Lung (tissue), 12 donors: ENCODE measurements around the gene TNFRSF21. TPM values are rescaled to one million over a fixed set of nuclear protein-coding genes. Genes with fewer than 3 reads are reported as not detected.

Source experiments
- ATAC-seq: fragments of 200-7000 bp; cut with Tn5 transposase; one replicate; pipeline ENCODE4 v1.9.1; 2020; ENCODE audit warnings: moderate number of reproducible peaks; ENCODE audit not compliant: insufficient read depth, low FRiP score
- DNase-seq, 3 donors: peaks; one replicate each; pipeline ENCODE4 v3.0.0-alpha.2; 2013 to 2017
- H3K27ac ChIP-seq, 2 donors: one replicate each; pipeline ENCODE4 v1.5.1; 2013; ENCODE audit warnings: mild to moderate bottlenecking in 2 of 2, moderate library complexity in 2 of 2, control low read depth in 1 of 2, inconsistent platforms in 1 of 2, low read depth in 1 of 2, low read length in 1 of 2
- H3K27me3 ChIP-seq, 3 donors: one replicate each; pipeline ENCODE4 v1.5.1; 2013; ENCODE audit warnings: low read length in 2 of 3; ENCODE audit not compliant: control insufficient read depth in 3 of 3, insufficient read depth in 3 of 3
- H3K36me3 ChIP-seq, 4 donors: one replicate each; pipeline ENCODE4 v1.5.1; 2013; ENCODE audit warnings: low read length in 4 of 4, mild to moderate bottlenecking in 1 of 4, moderate library complexity in 1 of 4; ENCODE audit not compliant: control insufficient read depth in 4 of 4, insufficient read depth in 4 of 4
- H3K4me1 ChIP-seq, 5 donors: one replicate each; pipeline ENCODE4 v1.5.1; 2013; ENCODE audit warnings: low read length in 5 of 5, mild to moderate bottlenecking in 2 of 5, moderate library complexity in 1 of 5; ENCODE audit not compliant: control insufficient read depth in 5 of 5, insufficient read depth in 5 of 5
- H3K4me3 ChIP-seq: one replicate; pipeline ENCODE4 v1.5.1; 2013; ENCODE audit warnings: mild to moderate bottlenecking, control low read depth, moderate library complexity
- H3K9ac ChIP-seq, 2 donors: one replicate each; pipeline ENCODE4 v1.5.1; 2013; ENCODE audit warnings: low read length in 2 of 2, control low read depth in 1 of 2; ENCODE audit not compliant: insufficient read depth in 1 of 2
- H3K9me3 ChIP-seq, 4 donors: one replicate each; pipeline ENCODE4 v1.5.1; 2013; ENCODE audit warnings: low read length in 3 of 4, mild to moderate bottlenecking in 1 of 4, moderate library complexity in 1 of 4; ENCODE audit not compliant: control insufficient read depth in 4 of 4, insufficient read depth in 3 of 4
- CTCF ChIP-seq: IDR thresholded peaks from 2 replicates; pipeline ENCODE4 v1.5.1; 2012; ENCODE audit warnings: mild to moderate bottlenecking; ENCODE audit errors: control extremely low read depth, extremely low read depth
- WGBS, 2 donors: extraction: QIAGEN DNeasy Blood & Tissue Kit; methylation state at CpG; one replicate each; pipeline ENCODE4 v1.1.7; 2013; 5-methylcytosine and 5-hydroxymethylcytosine counted together
- polyA plus RNA-seq, 2 donors: library from polyadenylated mRNA; stranded (reverse); fragments of 200-250 nt; gene quantifications; one replicate each; pipeline ENCODE4 v1.2.1, GENCODE V29; 2013
- total RNA-seq, 2 donors: library from RNA; depleted of rRNA in 1 of 2; stranded (reverse); fragments of >200 nt in 1 of 2; gene quantifications; one replicate each; pipeline ENCODE4 v1.2.1, GENCODE V29; 2014 to 2021
- donor health status: control.
- donor health status: control.
- donor health status: Bipolar disorder and iron deficiency.
- donor health status: healthy.
- donor health status: DM: yes; HTN: yes; CAD: no.

The TNFRSF21 gene
- total and polyA plus RNA-seq, 4 donors: 11.1 to 36.6 (median 24.5) TPM

DNA sequence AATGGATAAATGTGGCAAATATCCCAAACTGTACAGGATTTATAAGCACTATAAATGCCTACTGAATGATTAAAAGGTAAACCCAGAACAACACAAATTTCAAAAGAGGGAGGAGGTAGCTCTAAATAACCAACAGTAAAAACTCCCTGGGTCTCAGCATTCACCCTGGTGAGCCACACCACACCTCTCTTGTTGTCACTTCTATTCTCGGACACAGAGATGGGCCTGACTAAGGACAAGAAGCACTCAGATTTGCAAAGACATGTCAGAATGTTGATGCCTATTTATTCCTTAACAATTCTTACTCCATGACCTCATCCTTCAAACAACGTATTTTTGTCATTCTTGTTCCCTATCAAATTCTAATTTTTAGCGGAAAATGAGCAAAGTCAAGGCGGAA is 14.7 kb downstream of the TNFRSF21 start:
- 91 to 93% methylated on average over 4 of the region's 4 CpGs for WGBS, 2 donors
- no peaks in the 10 kb centered on the region for H3K4me1 ChIP-seq
- no peak for ATAC-seq
- H3K9me3 ChIP-seq: peaks cover 0 to 3% (median under 1%) of the 10 kb centered on the region in 4 donors
- H3K27me3 ChIP-seq: no peaks in the 10 kb centered on the region
- no peak for TF ChIP-seq CTCF
- H3K36me3 ChIP-seq: no peaks in the 10 kb centered on the region
- no peak overlapping the region for H3K4me3 ChIP-seq
- no peak for DNase-seq
- H3K9ac ChIP-seq: no peak overlapping the region
- H3K27ac ChIP-seq: no peak overlapping the region

DNA sequence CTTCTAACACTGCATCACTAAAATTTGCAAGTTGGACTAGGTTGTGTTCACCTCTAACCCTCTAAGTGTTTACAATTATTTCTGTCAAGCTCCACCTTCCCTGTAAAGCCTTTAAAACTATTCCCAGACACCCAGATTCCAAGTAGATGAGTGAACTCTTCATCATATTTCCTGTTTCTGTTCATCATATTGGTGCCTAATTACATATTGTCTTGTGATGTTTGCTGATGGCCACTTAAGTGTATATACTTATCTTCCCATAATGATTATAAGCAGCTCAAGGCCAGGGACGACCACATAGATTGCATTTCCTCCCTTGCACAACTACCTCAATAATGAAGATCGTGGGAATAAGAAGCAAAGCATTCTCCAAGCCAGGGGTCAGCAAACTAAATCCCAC is 16.8 kb downstream of the TNFRSF21 start:
- H3K9ac ChIP-seq: no peak overlapping the region
- H3K9me3 ChIP-seq: peaks cover 0 to 3% (median under 1%) of the 10 kb centered on the region in 4 donors
- no peaks in the 10 kb centered on the region for H3K36me3 ChIP-seq
- H3K27me3 ChIP-seq: no peaks in the 10 kb centered on the region
- H3K27ac ChIP-seq: no peak overlapping the region
- TF ChIP-seq CTCF: no peak
- H3K4me3 ChIP-seq: no peak overlapping the region
- no peaks in the 10 kb centered on the region for H3K4me1 ChIP-seq
- WGBS, 2 donors: 62 to 63% methylated on average over 2 of the region's 2 CpGs
- DNase-seq (no peak), ATAC-seq (no peak)

- Histone ChIP-seq H3K27ac (no peak overlapping the region), H3K4me1 (no peaks in the 10 kb centered on the region), H3K36me3 (no peaks in the 10 kb centered on the region), H3K9me3 (peaks cover 0 to 3% (median under 1%) of the 10 kb centered on the region in 4 donors), H3K4me3 (no peak overlapping the region), H3K9ac (no peak overlapping the region), H3K27me3 (no peaks in the 10 kb centered on the region)
- 95 to 97% methylated on average over 4 of the region's 4 CpGs for WGBS, 2 donors
- no peak for TF ChIP-seq CTCF
- no peak for DNase-seq
- ATAC-seq: no peak
Observed at GRCh38 chr6:47292027-47292426, 17.7 kb downstream of the TNFRSF21 start.

DNA sequence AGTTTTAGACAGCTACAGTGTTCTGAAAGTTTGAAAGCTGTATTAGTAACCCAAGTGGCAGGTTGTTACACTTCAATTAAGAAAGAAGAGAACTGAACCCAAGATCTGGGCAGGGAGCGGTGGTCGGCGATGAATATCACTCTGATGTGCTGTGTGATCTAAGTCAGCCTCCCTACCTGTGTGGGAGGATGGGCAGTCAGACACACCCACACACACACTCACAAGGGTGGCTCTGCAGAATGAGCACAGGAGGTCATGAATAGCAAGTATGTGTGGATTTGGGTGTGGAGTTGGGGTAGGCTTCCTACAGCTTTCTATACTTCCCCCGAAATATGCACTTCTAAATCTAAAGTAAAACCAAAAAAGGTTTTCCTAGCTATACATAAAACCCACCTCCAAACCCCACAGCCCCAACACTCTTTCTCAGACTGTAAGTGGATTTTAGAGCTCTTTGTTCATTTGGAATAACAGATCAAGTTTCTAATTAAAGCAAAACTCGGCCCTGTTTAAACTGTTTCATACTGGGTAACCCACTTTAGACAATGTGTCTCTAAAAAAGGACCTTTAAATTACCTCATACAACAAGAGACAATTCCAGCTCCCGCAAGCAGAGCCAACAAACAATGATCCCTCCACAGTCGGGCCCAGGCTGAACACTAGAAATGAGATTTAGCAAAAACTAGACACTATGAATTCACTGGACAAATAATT is 19.4 kb downstream of the TNFRSF21 start:
- ATAC-seq (no peak), DNase-seq (no peak)
- Histone ChIP-seq H3K27me3 (no peaks in the 10 kb centered on the region), H3K9me3 (peaks cover 0 to 3% (median under 1%) of the 10 kb centered on the region in 4 donors), H3K9ac (no peak overlapping the region), H3K36me3 (peaks cover 0 to 4% (median 0%) of the 10 kb centered on the region in 4 donors), H3K4me1 (no peaks in the 10 kb centered on the region), H3K4me3 (no peak overlapping the region), H3K27ac (no peak overlapping the region)
- TF ChIP-seq CTCF: no peak
- 94% methylated on average over 7 of the region's 7 CpGs for WGBS, 2 donors
